ENCODE measurements around the gene KANSL1.
A peak's percentile ranks its signal among the peaks of the same experiment; 100 is the strongest.
"Not testable (repeated sequence)": the region's sequence is repeated elsewhere in the genome, so short reads cannot be mapped to it uniquely, and the experiment has no call there.

Gene KANSL1

GRCh38 chr17:46031920-46032319, 161.3 kb downstream of the KANSL1 start:
- DNase-seq, result no peak

DNA sequence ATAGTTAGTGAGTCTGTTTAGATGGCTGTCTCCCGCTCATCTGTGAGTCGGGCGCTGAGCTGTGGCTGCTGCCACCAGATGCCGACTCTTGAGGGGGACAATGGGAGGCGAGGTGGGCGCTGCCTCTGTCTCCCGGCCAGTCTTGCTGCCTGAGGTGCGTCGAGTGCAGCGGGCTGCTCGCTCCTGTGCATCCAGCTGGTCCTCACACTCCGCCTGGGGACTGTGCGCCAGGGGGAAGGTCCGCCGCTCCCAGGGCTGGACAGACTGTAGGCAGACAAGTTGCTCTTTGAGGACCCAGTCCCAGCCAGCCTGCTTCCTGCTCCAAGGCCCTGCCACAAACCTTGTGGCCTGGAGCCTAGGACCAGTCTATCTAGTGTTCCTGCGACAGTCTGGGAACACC, 161.8 kb downstream of the KANSL1 start:
- no peak for DNase-seq

DNA sequence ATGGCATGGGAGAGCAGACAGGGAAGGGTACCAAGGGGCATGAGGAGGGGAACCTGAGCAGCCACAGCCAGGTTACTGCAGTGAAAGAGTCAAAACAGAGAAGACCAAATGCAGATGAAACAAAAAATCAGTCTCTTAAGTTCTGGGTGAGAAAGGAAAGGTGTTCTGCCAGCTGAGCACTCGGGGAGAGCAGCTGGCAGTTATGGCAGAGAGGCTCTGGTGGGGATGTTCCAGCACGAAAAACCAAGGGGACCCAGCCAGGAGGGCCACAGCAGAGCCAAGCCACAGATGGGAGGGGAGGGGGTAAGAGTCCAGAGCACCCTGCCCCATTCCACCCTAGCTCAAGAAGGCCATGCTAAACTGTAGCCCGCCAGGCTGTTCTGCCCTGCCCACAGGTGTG, 162.5 kb downstream of the KANSL1 start:
- DNase-seq, result no peak

DNA sequence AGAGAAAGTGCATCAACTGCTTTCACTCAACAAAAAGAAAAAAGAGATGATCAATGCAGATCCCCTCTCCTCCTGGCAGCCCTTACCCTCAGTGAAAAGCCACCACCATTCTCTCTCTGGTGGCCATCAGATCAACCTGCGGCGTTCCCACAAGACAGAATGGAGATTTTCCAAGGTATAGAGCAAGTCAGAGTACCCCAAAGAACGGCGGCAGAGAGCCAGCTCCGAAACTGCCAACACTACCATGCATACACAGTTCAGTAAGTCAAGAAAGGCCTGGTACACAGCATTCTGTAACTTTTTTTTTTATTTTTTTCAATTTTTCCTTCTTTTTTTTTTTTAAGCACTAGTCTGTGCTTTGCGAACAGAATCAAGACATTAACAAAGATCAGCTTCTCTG, 163.6 kb downstream of the KANSL1 start:
- no peak for DNase-seq

DNA sequence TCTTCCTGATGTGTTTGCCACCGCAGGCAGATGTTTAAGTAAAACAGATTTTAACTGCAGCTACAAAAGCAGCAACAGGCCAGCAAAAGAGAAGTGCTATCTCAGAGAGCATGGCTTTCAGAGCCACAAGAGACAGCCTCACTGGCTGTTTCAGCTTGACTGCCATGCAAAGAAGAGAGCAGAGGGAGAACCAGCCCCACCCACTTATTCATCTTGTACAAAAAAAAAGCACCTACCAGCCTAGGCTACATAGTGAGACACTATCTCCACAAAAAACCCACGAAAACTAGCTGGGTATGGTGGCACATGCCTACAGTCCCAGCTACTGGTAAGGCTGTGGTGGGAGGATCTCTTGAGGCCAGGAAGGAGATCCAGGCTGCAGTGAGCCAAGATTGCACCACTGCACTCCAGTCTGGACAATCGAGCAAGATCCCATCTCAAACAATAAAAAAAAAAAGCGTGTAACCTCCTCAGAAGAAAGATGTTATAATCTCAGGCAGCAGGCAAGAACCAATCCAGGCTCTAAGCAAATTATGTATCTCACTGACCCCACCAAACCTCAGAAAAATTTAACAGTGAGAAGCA, 164.2 kb downstream of the KANSL1 start:
- DNase-seq, result no peak

- DNase-seq, result no peak
These were observed 164.9 kb downstream of the KANSL1 start for GRCh38 chr17:46028374-46028773.

- no peak for DNase-seq
These were observed 165.3 kb downstream of the KANSL1 start for GRCh38 chr17:46027976-46028325.

GRCh38 chr17:46027048-46027975, 165.9 kb downstream of the KANSL1 start:
- no peak for DNase-seq

GRCh38 chr17:46026166-46027047, 166.8 kb downstream of the KANSL1 start:
- DNase-seq, result no peak

GRCh38 chr17:46025510-46026165, 167.6 kb downstream of the KANSL1 start:
- DNase-seq, result no peak

DNA sequence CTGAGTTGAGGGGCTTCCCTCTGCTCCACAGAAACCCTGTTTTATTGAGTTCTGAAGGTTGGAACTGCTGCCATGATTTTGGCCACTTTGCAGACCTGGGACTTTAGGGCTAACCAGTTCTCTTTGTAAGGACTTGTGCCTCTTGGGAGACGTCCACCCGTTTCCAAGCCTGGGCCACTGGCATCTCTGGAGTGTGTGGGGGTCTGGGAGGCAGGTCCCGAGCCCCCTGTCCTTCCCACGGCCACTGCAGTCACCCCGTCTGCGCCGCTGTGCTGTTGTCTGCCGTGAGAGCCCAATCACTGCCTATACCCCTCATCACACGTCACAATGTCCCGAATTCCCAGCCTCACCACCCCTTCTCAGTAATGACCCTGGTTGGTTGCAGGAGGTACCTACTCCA, 168.2 kb downstream of the KANSL1 start:
- no peak for DNase-seq

- DNase-seq, result no peak
These were observed 168.6 kb downstream of the KANSL1 start for GRCh38 chr17:46024590-46024989.

GRCh38 chr17:46023783-46024388, 169.3 kb downstream of the KANSL1 start:
- no peak for DNase-seq

DNA sequence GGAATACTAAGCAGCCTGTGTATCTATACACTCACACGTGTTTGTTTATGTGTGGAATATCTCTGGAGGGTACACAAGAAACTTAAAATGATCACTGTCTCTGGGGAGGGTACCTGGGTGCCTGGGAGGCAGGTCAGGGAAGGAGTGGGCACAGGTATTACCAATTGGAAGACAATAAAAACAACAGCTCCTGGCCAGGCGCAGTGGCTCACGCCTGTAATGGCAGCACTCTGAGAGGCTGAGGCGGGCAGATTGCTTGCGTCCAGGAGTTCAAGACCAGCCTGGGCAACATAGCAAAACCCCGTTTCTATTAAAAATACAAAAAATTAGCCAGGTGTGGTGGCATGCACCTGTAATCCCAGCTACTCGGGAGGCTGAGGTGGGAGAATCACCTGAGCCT, 169.9 kb downstream of the KANSL1 start:
- not testable (repeated sequence) for DNase-seq

- DNase-seq, result no peak
These were observed 172.2 kb downstream of the KANSL1 start for GRCh38 chr17:46020998-46021397.

DNA sequence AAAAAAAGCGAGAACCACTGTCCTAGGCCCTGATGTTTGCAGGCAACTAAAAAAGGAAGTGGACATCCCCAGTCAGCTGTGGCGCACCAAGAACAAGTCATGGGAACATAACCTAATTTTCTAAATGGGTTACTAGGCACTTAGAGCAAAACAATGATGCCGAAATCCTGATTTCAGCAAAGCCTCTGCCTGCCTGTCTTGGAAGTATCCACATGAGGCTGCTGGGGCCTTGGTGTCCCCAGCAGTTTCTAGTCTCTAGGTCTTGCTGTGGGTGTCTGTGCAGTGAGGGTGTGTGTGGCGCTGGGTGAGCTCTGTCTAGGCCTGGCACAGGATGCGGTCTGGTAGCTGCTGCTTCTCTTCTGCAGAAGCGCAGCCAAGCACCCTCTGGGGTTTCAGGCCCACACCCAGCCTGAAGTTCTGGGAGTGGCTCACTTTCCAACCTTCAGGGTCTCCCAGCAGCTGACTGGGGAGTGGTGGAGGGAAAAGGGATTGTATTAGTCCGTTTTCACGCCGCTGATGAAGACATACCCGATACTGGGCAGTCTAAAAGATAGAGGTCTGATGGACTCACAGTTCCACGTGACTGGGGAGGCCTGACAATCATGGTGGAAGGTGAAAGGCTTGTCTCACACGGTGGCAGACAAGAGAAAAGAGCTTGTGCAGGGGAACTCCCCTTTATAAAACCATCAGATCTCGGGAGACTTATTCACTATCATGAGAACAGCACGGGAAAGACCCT, 173.0 kb downstream of the KANSL1 start:
- DNase-seq, result peak; percentile 29 to 52

DNA sequence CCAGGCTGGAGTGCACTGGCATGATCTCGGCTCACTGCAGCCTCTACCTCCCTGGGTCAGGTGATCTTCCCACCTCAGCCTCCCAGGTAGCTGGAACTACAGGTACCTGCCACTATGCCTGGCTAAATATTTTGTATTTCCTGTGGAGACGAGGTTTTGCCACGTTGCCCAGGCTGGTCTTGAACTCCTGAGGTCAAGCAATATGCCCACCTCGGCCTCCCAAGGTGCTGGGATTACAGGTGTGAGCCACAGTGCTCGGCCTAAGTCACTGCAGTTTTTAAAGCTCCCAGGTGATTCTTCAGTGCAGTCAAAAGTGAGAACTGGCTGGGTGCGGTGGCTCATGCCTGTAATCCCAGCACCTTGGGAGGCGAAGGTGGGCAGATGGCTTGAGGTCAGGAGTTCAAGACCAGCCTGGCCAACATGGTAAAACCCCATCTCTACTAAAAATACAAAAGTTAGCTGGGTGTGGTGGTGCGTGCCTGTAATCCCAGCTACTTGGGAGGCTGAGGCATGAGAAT, 173.8 kb downstream of the KANSL1 start:
- not testable (repeated sequence) for DNase-seq

DNA sequence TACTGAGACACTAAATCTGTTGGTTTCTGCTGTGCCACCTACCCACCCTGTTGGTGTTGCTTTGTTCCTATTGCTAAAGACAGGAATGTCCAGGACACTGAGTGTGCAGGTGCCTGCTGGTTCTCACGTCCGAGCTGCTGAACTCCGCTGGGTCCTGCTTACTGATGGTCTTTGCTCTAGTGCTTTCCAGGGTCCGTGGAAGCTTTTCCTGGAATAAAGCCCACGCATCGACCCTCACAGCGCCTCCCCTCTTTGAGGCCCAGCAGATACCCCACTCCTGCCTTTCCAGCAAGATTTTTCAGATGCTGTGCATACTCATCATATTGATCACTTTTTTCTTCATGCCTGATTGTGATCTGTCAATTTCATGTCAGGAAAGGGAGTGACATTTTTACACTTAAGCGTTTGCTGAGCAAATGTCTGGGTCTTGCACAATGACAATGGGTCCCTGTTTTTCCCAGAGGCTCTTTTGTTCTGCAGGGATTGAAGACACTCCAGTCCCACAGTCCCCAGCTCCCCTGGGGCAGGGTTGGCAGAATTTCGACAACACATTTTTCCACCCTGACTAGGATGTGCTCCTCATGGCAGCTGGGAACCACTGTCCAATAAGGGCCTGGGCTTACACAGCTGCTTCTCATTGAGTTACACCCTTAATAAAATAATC, 179.6 kb downstream of the KANSL1 start:
- no peak for DNase-seq

- DNase-seq, result no peak
These were observed 180.1 kb downstream of the KANSL1 start for GRCh38 chr17:46013127-46013501.

DNA sequence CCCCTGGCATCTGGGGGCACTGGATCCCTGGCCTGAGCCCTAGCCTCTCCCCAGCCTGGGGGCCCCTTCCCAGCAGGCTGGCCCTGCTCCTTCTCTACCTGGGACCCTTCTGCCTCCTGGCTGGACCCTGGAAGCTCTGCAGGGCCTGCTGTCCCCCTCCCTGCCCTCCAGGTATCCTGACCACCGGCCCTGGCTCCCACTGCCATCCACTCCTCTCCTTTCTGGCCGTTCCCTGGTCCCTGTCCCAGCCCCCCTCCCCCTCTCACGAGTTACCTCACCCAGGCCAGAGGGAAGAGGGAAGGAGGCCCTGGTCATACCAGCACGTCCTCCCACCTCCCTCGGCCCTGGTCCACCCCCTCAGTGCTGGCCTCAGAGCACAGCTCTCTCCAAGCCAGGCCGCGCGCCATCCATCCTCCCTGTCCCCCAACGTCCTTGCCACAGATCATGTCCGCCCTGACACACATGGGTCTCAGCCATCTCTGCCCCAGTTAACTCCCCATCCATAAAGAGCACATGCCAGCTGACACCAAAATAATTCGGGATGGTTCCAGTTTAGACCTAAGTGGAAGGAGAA, 180.6 kb downstream of the KANSL1 start:
- no peak for DNase-seq
